Measurements from ENCODE around the gene PPP1R27.

The PPP1R27 gene, protein sequence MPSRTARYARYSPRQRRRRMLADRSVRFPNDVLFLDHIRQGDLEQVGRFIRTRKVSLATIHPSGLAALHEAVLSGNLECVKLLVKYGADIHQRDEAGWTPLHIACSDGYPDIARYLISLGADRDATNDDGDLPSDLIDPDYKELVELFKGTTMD

DNA sequence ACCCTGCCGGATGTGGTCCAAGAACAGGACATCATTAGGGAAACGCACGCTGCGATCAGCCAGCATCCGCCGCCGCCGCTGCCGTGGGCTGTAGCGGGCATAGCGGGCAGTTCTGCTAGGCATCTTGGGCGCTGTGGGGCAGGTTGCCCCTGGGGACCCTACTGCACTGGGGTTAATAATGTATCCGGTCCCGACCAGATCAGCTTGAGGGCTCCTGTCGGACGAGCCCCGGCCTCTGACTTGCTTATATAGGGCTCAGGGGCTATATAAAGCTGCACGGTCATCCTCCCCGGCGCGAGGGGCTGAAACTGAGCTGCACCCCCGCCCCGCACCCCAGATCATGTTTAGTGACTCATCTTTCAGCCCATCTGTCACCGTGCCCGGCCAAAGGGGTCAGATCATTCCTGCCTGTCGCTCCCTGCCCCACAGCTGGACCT is at the start of gene PPP1R27:
TSS of gene PPP1R27 (minus strand) at position 220 of the 437 bp plus-strand sequence. CDS start at position 123, 97 bp downstream.
- no peak for DNase-seq

GRCh38 chr17:81884520-81884919 is 49.7 kb upstream of the PPP1R27 start:
- DNase-seq: no peak

GRCh38 chr17:81879121-81879520 is 44.3 kb upstream of the PPP1R27 start:
- DNase-seq: no peak

DNA sequence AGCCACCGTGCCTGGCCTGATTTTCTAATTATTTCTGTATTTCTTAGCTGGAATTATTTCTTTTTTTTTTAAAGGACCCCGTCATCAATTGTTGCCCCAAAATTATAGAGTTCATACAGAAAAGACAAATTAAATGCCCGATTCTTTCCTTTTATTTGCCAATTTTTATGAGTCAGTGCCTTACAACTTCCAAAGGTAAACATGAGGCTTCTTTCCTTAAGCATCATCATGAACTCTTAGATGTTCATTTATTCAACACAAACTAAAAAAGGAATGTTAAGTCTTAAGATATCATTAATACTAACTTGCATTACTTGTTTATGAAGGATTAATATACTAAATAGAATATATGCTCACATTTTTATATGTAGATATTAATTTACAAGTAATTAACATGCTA is 43.4 kb upstream of the PPP1R27 start:
- no peak for DNase-seq

DNA sequence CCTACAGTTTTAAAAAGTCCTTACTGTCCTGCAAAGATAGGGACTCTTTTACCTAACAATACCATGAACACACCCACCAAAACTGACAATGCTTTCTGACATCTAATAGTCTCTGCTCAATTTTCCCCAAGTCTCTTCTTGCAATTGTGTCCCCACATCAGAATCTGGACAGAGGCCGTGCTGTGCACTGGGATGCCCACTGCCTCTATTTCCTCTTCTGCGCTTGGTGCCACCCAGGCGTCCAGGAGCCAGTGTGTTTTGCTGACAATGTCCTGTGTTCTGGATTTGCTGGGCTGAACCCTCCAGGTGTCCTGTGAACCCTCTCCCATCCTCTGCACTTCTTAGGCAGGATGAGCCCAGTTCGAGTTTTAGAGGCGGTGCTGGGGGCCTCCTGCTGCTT is 42.7 kb upstream of the PPP1R27 start:
- DNase-seq: no peak

DNA sequence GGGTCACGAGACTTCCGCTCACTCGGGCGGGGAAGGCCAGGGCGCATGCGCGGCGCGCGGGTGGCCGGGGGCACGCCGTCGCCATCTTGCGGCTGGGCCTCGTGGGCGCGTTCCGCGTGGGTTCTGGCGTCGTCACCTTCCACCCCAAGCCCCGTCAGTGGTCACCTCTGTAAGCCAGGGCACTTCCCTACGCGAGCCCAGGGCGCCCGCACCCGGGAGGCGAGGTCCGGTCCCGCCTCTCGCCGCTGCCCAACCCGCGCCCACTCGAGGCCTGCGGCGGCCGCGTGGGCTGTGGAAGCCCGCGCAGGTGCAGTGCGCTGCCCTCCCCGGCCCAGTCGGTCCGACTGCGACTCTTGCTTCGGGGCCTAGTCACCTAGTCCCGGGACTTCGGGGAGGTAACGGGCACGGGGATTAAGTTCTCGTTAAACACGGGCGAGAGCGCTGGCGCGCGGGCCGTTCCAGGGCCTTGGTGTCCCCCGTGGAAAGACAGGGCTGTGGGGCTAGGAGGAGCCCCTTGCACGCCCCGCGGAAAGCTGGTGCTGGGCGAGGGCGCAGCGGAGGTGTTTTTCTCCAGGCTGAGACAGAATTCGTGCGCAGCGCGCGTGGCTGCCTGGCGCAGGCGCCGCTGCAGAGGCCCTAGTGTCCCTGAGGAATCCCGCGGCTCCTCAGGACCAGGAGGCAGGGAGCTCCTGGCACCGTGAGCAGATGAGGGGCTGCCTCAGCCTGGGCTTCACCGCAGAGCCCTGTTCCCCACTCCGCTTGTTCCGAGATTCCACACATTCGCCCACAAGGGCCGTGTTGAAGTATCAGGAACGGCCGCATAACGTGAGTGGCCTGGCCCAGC is 36.8 kb upstream of the PPP1R27 start:
- peak; percentile 82 for DNase-seq

GRCh38 chr17:81870981-81871386 is 36.1 kb upstream of the PPP1R27 start, which contains the start of gene ARHGDIA:
Gene ARHGDIA, minus strand, starts transcription at chr17:81871337. Its CDS starts 1,407 bp downstream, at chr17:81869930.
- no peak for DNase-seq

DNA sequence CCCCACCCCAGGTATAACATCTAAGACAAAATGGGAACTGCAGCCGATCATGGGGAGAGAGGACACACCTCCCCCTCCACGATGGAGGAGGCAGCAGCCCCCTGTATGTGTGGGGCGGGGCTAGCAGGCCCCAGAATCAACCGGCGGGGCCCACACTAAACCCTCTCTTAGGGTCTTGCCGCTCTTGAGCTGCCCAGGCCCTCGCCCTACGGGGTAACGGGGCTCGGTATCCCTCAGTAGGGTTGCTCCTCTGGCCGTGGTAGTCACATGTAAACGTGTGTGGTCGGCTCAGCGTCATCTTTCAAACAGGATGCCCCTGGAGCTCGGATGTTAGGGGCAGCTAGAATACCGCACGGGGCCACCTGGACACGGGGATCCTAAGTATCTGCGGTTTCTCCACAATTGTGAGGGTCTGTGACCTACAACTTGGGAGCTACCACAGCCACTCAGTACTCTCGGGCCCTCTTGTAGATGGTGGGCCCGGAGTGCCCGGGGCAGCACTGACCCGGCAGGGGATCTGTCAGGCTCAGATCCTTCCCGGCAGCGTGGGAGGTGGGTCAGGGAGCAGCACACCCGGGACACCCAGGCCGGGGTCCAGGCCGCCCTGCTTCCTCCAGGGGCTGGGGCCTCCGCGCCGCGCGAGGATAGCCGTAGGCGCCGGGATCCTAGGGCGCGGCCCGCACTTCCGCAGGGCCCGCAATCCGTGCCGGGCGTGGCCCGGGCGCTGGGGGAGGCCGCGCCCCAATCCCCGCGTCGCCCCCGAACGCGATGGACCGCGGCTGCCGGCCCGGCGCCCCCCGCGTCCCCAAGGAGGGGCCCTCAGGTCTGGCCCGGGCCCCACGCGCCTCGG is 35.5 kb upstream of the PPP1R27 start:
- DNase-seq: no peak

DNA sequence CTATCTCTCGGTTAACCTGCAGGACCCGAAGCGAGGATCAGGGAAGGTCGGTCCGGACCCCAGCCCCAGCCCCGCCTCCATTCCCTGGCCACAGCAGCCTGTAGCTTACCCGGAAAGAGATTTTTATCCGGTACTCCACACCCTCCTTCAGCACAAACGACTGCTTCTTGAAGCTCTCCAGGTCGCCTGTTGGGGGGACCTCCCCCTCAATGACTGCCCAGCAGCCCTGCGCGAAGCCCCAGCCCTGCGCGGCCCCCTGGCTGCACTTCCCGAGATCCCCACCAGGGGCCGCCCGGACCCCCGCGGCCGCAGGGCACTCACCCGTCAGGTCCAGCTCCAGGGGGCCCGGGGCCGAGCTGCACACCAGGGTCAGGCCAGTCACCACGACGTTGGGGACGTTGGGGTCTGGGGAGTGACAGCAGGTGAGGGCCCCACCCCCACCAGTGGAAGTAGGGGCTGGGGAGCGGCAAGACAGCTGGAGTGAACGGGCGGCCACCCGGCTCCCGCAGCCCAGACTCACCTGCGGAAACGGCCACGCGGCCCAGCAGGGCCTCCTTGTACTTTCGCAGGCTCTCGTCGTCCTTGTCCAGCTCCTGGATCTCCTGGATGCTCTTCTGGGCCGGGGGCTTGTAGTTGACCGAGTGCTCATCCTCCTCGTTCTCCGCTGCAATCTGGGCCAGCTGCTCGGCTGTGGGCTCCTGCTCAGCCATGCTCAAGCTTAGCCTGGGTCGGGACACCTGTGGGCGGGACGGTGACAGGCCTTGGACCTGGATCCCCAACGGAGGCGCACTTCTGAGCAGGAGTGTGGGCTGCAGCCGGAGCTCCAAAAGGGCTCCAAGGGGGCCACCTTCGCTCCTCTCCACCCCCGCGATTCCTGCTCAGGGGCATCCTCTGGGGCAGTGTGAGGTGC is 34.6 kb upstream of the PPP1R27 start:
- DNase-seq: no peak

DNA sequence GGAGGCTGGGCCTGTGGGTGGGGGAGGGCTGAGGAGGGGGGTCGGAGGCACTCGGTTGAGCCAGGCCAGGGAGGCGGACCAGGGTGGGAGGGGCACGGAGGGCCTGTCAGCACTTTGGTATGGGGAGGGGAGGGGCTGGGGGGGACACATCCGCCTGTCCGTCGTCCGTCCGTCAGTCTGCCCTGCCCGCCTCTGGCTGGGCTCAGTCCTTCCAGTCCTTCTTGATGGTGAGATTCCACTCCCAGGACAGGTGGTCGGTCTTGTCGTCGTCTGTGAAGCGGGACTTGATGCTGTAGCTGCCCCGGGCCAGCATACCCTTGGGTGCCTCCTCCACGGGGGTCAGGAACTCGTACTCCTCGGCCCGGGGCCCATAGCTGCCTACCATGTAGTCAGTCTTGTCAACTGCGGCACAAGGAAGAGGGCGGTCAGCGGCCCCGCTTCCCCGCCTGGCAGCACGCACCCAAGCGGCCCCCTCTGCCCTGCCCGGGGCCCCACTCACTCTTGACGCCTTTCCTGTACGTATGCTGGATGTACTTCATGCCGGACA is 33.9 kb upstream of the PPP1R27 start:
- DNase-seq: no peak

GRCh38 chr17:81867991-81868673 is 33.3 kb upstream of the PPP1R27 start:
- no peak for DNase-seq

GRCh38 chr17:81867170-81867990 is 32.5 kb upstream of the PPP1R27 start:
- peak; percentile 40 for DNase-seq

DNA sequence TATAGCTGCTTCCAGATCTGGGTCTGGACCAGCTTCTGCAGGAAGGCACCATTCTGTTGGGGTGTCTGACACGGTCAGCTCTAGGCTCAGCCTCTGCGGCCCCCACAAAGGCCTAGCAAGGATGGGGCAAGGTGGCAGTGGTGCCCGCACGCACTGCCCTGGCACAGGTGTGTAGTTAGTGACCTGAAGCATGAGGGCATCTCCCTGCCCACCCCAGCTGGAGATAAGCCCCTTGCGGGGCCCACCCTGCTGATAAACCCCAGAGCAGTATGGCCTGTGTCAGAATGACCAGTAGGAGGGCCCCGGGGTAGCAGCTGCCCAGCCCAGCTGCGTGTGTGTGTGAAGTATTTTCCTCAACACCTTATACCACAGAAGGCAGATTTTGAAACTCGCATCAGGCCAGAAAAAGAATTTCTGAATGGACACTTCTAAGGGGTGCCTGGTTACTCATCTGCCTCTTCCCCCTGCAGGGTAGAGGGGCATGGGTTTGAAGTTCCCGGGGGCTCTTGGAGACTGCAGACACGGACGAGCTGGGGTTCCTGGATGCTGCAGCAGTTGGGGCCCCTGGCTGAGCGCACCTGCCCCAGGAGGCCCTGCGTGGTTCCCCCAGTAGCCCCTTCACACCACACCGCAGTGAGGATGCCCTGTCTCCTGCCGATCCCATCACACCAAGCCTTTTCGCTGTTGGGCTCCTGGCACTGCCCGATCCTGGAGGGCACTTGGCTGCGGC is 31.8 kb upstream of the PPP1R27 start:
- DNase-seq: no peak

DNA sequence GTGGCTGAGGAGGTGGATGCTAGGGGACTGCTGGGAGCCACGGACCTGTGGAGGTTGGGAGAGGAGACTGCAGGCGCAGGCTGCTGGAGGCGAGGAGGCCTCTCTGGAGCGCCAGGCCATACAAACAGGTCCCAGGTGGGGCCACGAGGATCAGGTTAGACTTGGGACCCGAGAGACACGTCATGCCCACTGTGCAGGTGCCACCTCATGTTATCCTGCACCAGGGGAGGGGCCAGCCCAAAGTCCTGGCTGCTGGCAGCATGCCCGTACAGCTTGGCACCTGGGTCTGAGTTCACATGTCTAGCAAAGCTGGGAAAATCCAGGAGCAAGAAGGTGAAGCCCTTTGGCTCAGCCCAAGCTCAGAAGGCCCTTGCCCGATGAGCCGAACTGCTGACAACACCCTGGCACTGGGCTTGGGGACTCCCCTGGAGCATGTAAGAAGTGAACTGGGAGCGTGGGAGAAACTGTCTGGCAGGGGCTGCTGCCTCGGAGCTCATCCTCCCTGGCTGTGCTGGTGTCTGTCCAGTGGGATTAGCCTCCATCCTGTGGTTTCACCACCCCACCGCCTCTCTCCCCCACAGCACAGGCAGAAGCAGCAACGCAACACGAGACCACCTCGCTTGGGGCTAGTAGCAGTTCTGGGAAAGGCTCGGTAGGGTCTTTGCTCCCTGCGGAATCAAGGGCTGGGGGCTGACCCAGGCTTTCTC is 31.0 kb upstream of the PPP1R27 start:
- DNase-seq: peak; percentile 73

DNA sequence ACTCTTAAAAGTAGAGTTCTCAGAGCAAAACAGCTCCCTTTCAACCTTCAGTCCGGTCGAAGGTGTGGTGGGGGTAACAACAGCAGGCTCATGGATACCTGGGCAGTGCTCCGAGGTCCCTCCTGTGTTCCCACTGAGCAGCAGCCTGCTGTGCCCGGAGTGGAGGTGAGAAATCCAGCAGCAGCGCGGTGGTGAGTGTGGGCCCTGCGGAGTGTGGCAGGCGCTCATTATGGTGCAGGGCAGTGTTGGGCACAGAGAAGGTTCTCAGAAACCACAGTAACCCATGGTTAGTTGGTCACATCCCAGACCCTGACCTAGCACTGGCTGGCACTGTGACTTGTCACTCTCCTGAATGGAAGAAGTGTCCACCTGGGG is 30.5 kb upstream of the PPP1R27 start:
- DNase-seq: no peak

- DNase-seq: no peak
Measured at GRCh38 chr17:81863833-81864768, 29.3 kb upstream of the PPP1R27 start.

DNA sequence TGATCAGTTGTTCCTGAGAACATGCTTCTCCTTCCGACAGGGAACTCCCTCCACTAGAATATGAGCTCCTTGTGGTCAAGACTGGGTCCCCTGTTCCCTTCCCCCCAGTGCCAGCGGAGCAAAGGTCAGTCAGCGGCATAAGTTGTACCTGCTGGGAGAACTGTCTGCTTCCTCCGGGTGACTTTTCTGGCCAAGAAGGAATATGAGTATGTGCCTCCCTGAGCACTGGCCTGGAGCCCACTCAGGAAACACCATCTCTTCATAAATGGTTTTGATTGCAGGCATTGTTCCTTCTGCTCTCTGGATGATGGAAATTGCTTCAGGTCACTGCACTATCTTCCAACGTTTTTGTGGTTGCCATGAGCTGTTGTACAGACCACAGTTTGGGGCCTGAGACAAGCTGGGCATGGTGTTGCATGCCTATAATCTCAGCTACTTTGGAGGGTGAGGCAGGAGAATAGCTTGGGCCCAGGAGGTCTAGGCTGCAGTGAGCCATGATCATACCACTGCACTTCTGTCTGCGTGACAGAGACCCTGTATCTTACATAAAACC is 28.3 kb upstream of the PPP1R27 start:
- DNase-seq: no peak

All from NCI-H2029 (cell line).